ENCODE measurements around the gene RICTOR. TPM values are rescaled to one million over a fixed set of nuclear protein-coding genes. Genes with fewer than 3 reads are reported as not detected.

The RICTOR gene
- total and polyA plus RNA-seq, 2 donors (not counting 3 experiments of a cell fraction or from before 2014, with no cell fraction given) = 9.2 to 38.0 TPM

- FAIRE-seq (no peak), DNase-seq (ENCODE audit: low read depth, low spot score) (no peak)
- Histone ChIP-seq H3K9me1 (replicated peaks; ENCODE audit: control insufficient read depth, extremely low read depth, insufficient read depth, low read length) (no peaks in the 10 kb centered on the region), H3K9me3 (replicated peaks; ENCODE audit: control insufficient read depth, insufficient read depth, low read length) (no peaks in the 10 kb centered on the region), H3K4me1 (ENCODE audit: control insufficient read depth, extremely low read depth, insufficient read depth, low read length) (no peaks in the 10 kb centered on the region), H3K27ac (ENCODE audit: insufficient read depth, low read depth, low read length) (no peak overlapping the region), H3K4me3 (replicated peaks in 1 of 3; ENCODE audit: insufficient read depth in 1 of 3, low read depth in 1 of 3, low read length in 3 of 3) (no peak overlapping the region), H3K9ac (replicated peaks; ENCODE audit: extremely low read depth, insufficient read depth, low read length) (no peak overlapping the region), H3K79me2 (ENCODE audit: control insufficient read depth, insufficient read depth, low read length) (peaks cover 25% of the 10 kb centered on the region), H4K20me1 (replicated peaks; ENCODE audit: control insufficient read depth, extremely low read depth, insufficient read depth, low read length) (no peaks in the 10 kb centered on the region), H2AFZ (ENCODE audit: low read depth, low read length) (no peak overlapping the region), H3K4me2 (ENCODE audit: insufficient read depth, low read length) (no peak overlapping the region), H3K36me3 (ENCODE audit: control insufficient read depth in 2 of 2, extremely low read depth in 1 of 2, insufficient read depth in 2 of 2, low read length in 2 of 2) (peaks cover 0 to 2% of the 10 kb centered on the region in 2 experiments), H3K27me3 (ENCODE audit: control insufficient read depth in 2 of 2, insufficient read depth in 2 of 2, low read length in 2 of 2) (no peaks in the 10 kb centered on the region)
- no peak for TF ChIP-seq MAX (IDR thresholded peaks at IDR 0.05; ENCODE audit: insufficient read depth, insufficient read length)
- TF ChIP-seq EZH2 (IDR thresholded peaks at IDR 0.05; ENCODE audit: borderline replicate concordance, low read depth, low read length, severe bottlenecking) = no peak
- no peak for TF ChIP-seq GATA2 (IDR thresholded peaks at IDR 0.05; ENCODE audit: insufficient read depth, insufficient read length, low read depth, low read length)
- no peak for TF ChIP-seq POLR2A (IDR thresholded peaks at IDR 0.05; ENCODE audit: low read depth, low read length)
- no peak for TF ChIP-seq JUN (IDR thresholded peaks at IDR 0.05; ENCODE audit: borderline replicate concordance, insufficient read depth, insufficient read length, low read depth)
- TF ChIP-seq CTCF (IDR thresholded peaks at IDR 0.05; ENCODE audit: extremely low read depth in 1 of 2, insufficient read depth in 1 of 2, low read depth in 1 of 2, low read length in 2 of 2) = no peak
- no peak for TF ChIP-seq MYC (IDR thresholded peaks at IDR 0.05; ENCODE audit: low read depth, low read length)
- TF ChIP-seq FOS (IDR thresholded peaks at IDR 0.05; ENCODE audit: borderline replicate concordance, insufficient read depth, low read length) = no peak
- no peak for TF ChIP-seq POLR2AphosphoS5 (IDR thresholded peaks at IDR 0.05; ENCODE audit: insufficient read depth, low read depth, low read length)
- POLR2A ChIA-PET = no interaction called here
- CTCF ChIA-PET = no interaction called here
- no TSS peak for BruUV-seq (replicated peaks)
- dilution Hi-C loops (cut with MboI; ENCODE audit: extremely low pct_ligation_motif_present, low sequenced_read_pairs) = no loop called here
- intact Hi-C loops (cut with micrococcal nuclease) = no loop called here
Measured at GRCh38 chr5:39024005-39024404, 50.2 kb downstream of the RICTOR start.
